HG02938 (cell line): ENCODE data around the gene TUBA3D.
"Not testable (repeated sequence)": the region's sequence is repeated elsewhere in the genome, so short reads cannot be mapped to it uniquely, and the experiment has no call there.

Source experiments
- ATAC-seq: cut with Tn5 transposase; IDR thresholded peaks from one replicate; pipeline ENCODE4 v1.9.1; 2021; ENCODE audit warnings: mild to moderate bottlenecking, moderate library complexity; ENCODE audit not compliant: unreplicated experiment

The TUBA3D gene

DNA sequence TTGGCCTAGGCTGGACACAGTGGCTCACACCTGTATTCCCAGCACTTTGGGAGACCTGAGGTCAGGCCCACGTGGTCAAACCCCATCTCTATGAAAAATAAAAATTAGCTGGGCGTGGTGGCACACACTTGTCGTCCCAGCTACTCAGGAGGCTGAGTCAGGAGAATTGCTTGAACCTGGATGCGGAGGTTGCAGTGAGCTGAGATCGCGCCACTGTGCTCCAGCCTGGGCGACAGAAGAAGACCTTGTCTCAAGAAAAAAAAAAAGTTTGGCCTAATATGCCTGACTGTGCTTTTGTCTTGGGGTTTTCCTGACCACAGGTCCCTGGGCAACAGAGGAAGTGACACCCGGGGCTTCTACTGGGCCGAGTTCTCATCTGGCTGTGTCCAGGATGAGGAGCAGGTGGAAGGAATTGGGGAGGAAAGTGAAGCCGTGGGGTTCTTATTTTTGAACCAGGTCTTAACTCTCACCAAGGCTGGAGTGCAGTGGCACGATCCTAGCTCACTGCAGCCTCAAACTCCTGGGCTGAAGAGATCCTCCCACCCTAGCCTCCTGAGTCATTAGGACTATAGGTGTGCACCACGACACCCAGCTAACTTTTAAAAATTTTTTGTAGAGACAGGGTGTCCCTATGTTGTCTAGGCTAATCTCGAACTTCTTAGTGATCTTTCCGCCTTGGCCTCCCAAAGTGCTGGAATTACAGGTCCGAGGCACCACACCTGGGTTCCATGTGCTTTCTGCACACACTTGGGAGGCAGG, 38.7 kb downstream of the TUBA3D start:
- peak; percentile 81 for ATAC-seq

GRCh38 chr2:131515235-131515634, 39.3 kb downstream of the TUBA3D start:
- not testable (repeated sequence) for ATAC-seq

- ATAC-seq: no peak
Measured at GRCh38 chr2:131516011-131516410, 40.1 kb downstream of the TUBA3D start.

DNA sequence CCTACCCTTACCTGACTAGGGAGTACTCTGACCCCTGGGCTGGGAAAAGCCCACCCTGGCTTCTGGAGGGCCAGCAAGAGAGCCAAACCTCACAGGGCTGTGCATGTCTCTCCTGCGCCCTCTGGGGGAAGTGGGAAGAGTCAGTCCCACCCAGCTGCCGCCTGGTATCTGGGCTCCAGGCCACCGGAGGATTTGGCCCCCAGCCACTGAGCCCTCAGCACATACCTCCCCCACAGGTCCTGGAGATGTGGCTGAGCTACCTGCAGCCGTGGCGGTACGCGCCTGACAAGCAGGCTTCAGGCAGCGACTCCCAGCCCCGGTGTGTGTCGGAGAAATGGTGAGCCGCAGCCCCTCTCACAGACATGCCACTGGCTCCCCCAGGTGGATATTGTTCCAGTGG, 40.7 kb downstream of the TUBA3D start:
- ATAC-seq: not testable (repeated sequence)

DNA sequence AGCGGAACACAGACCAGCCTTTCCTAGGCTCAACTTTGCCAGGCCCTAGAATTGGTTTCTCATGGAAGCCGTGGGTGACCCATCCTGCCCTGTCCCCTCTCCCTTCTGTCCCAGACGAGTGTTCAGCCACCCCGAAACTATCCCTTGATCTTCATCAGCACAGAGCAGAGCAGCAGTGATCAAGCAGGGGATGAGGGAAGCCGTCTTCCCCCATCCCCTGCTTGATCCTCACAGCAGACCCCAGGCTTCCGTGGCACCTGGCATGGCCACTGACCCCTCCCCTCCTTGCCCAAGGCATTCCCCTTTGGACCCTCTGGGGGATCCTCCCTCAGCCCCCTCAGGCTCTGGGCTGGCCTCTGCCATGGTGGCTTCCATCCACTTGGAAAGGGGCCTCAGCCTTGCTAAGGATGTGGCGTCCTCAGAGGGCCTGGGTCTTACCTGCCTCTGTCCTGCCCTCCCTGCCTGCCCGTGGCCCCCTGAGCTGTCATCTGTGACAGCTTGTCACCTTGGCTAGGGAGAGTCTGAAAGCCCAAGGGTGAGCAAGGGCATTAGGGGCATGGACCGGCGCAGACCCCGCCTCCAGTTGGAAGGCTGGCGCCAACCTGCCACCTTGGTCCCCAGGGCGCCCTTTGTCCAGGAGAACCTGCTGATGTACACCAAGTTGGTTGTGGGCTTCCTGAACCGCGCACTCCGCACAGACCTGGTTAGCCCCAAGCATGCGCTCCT, 41.4 kb downstream of the TUBA3D start:
- ATAC-seq: no peak

DNA sequence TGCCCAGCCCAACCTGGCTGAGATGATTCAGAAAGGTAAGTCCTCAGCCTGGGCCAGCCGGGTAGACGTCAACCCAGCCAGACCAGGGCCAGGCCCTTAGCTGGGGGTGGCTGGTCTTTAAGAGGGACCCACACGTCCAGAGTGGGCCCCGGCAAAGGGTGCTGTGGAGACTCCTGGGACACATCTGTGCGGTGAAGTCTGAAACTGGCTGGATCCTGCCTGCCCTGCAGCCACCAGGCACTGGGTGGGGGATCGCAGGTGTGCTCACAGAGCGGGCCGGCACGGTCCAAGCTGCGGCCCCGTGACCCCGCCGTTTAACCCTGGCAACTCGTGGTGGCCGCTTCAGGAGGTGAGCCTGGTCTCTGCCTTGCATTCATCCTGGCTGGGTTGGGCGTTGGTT, 41.9 kb downstream of the TUBA3D start:
- ATAC-seq: not testable (repeated sequence)

- ATAC-seq: not testable (repeated sequence)
Measured at GRCh38 chr2:131518531-131518930, 42.6 kb downstream of the TUBA3D start.

GRCh38 chr2:131519466-131519865, 43.5 kb downstream of the TUBA3D start:
- ATAC-seq: no peak

GRCh38 chr2:131519871-131520470, 44.1 kb downstream of the TUBA3D start:
- not testable (repeated sequence) for ATAC-seq

DNA sequence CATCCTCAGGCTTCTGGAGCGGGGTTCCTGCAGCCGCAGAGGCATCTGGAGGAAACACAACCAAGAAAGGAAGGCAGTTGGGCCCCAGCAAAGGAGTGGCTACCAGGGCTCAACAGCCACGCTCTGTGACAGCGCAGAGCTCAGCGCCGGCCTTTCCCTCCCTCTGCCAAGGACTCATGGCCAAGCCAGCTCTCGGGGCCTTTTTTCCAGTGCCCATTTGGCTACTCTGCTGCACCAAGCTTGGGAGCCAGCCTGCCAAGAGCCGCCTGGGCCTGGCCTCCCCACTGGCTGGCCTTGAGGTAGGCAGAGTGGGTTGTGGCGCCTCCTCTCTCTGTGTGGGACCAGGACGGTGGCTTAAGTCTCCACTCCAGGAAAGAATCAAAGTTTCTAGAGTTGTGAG, 44.6 kb downstream of the TUBA3D start:
- ATAC-seq: no peak

DNA sequence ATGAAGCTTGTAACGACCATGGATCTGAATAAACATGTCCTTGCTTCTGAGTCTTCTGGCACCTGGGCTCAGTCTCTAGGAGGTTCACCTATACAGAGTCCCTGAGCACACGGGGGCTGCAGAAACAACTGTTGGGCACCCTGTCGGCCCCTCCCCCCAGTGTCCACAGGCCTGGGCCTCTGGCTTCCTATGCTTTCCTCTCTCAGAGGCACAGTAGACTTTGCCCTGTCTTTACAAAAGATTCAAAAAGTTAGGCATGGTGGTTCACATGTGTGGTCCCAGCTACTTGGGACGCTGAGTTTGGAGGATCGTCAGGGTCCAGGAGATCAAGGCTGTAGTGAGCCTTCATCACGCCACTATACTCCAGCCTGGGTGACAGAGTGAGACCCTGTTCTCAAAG, 45.6 kb downstream of the TUBA3D start:
- not testable (repeated sequence) for ATAC-seq

DNA sequence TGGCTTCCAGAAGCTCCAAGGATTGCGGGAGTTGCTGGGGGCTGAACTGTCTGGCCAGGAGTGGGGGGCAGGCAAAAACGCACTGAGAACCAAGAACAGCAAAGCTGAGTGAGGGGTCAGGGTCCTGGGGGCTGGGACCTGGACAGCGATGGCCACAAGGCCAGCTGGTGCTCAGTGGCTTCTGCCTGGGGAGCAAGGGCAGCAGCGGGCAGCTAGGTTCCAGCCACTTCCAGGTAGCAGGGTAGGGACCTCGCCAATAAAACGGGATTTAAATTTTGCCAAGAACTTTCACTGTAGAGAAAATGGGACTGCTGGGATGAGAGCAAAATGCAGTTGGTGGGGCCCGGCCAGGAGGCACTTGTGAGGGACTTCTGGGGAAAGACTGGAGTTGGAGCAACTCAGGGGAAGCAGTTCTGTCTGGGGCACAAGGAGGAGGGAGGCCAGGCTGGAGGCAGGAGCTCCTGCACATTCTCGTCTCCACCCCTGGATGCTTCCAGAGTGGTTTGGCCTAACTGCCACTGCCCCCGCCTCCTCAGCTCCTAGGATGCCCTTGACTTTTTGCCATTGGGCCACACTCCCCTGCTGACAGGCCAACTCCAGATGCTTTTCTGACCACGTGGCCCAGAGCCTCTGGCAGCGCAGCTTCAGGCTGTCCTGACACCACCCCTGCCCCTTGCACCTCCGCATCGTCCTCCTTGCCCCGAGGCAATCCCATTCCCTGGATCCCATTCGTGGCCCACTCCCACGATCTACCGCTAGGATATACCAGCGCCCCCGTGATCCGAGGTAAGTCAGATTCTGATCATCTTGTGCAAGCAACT, 46.3 kb downstream of the TUBA3D start:
- ATAC-seq: no peak

GRCh38 chr2:131525256-131525655, 49.3 kb downstream of the TUBA3D start:
- not testable (repeated sequence) for ATAC-seq

DNA sequence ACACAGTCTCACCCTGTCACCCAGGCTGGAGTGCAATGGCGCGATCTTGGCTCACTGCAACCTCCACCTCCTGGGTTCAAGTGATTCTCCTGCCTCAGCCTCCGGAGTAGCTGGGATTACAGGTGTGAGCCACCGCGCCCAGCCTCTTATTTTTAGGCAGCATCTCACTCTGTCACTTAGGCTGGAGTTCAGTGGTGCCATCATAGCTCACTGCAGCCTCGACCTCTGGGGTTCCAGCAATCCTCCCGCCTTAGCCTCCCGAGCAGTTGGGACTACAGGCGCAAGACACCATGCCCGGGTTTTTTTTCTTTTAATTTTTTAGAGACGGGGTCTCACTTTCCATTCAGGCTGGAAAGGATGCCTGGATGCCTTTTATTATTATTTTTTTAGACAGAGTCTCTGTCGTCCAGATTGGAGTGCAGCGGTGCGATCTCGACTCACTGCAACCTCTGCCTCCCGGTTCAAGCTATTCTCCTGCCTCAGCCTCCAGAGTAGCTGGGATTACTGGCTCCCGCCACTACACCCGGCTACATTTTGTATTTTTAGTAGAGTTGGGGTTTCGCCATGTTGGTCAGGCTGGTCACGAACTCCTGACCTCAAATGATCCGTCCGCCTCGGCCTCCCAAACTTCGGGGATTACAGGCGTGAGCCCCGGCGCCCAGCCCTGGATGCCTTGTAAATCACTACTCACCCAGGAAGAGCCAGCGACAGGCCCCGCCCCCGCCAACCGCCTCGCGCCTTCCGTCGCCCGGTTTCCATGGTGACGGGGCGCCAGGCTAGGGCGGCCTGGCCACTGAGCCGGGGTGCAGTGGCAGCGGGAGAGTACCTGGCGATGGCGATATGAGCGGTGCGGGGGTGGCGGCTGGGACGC, 51.4 kb downstream of the TUBA3D start, which contains the start of gene CCDC74A:
CCDC74A (plus strand) TSS at position 758 of the 871 bp plus-strand sequence; CDS start at position 841, 83 bp downstream.
- ATAC-seq: peak; percentile 72

DNA sequence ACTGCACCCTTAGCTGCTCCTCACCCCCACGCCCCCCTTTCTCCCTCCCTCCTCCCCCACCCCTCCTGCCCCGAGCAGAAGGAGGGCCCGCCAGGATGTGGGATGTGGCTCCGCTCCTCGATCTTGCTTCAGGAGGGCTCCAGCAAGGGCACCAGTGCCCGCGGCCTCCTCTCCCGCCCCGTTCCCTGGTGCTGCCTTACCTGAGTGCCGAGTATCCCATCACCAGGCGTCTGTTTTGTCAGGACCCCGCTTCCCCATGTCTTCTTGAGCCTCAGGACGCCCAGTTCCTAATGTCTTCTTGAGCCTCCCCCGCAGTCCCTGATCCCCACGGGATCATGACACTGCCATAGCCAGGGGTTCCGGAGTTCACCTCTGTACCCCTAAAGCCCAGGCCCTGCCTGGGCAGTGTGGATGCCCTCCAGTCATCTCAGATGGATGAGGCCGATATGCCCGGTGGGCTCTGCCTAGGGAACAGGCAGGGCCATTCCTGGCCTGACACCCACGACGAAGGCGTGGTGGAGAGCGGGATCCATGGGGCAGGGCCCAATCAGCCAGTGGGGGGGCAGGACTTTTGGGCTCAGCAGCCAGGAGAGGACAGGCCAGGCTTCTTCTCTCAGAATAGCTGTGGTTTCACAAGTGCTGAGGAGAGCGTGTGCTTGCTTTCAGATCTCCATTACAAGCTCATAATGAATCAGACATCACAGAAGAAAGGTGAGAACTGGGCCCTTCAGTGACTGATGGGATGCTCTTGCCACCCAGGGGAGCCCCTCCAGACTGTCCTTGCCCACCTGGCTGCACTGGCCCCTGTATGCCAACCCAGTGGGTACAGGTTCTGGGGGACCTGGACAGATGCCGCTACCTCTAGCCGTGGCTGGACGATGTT, 53.3 kb downstream of the TUBA3D start:
- ATAC-seq: peak; percentile 65

GRCh38 chr2:131529864-131530445, 54.0 kb downstream of the TUBA3D start:
- ATAC-seq: not testable (repeated sequence)

DNA sequence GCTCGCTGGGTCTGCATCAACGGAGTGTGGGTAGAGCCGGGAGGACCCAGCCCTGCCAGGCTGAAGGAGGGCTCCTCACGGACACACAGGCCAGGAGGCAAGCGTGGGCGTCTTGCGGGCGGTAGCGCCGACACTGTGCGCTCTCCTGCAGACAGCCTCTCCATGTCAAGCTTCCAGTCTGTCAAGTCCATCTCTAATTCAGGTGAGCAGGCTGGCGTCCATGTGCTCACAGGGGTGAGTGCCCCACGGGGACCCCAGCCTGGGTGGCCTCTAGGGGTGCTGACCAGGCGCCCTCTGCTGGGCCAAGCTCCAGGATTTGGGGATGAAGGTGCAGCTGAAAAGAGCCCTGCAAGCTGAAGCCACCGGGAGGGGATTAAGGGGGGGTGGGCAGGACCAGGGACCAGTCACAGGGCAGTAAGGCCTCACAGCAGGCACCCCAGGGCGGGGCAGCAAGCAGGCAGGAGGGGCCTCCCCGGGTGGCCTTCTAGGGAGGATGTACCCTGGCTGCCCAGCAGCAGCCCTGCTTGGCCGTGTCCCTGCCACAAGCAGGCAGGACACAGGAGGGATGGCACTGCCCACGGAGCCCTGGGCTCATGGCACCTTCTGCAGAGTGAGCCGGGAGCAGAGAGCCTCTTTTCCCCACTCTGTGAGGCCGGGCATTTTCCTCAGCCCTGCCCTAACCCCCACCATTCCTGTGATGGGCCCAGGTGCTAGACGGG, 54.9 kb downstream of the TUBA3D start:
- not testable (repeated sequence) for ATAC-seq
